Kidney tubule cell (primary cell): ENCODE measurements around the gene ETFB.
A peak's percentile ranks its signal among the peaks of the same experiment; 100 is the strongest.
"Not testable (repeated sequence)": the region's sequence is repeated elsewhere in the genome, so short reads cannot be mapped to it uniquely, and the experiment has no call there.

Source experiments
- DNase-seq: peaks from one replicate; pipeline ENCODE4 v3.0.0-alpha.2; 2018; ENCODE audit warnings: low spot score

Gene ETFB

GRCh38 chr19:51365965-51366388 lies at the start of gene ETFB:
Gene ETFB (minus strand): TSS chr19:51366388. CDS start chr19:51366326, 62 bp downstream.
- DNase-seq, result no peak

GRCh38 chr19:51415187-51415586 lies 49.0 kb upstream of the ETFB start:
- no peak for DNase-seq

GRCh38 chr19:51410950-51411748 lies 45.0 kb upstream of the ETFB start:
- DNase-seq, result peak; percentile 51

GRCh38 chr19:51407511-51408131 lies 41.4 kb upstream of the ETFB start:
- DNase-seq, result peak; percentile 20

DNA sequence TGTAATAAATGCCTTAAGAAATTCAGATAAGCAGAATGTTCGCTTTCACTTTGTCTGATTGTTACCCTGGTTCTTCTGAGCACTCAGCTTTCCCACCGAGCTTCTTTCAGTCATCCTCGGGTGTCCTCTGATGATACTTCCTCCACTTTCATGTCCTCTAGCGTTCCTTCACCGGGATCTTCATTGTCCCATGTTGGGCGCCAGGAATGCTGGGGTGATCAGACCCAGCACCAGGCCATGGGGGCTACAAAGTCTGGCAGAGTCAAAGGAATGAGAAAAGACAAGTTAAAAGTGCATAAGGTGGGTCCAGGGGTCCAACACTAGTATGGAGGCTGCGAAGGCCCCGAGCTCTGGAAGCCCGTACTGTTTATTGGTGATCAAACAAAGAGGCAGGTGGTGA lies 35.9 kb upstream of the ETFB start:
- DNase-seq, result no peak

- not testable (repeated sequence) for DNase-seq
Measured at GRCh38 chr19:51399936-51400335, 33.7 kb upstream of the ETFB start.

GRCh38 chr19:51399231-51399630 lies 33.0 kb upstream of the ETFB start:
- DNase-seq, result no peak

DNA sequence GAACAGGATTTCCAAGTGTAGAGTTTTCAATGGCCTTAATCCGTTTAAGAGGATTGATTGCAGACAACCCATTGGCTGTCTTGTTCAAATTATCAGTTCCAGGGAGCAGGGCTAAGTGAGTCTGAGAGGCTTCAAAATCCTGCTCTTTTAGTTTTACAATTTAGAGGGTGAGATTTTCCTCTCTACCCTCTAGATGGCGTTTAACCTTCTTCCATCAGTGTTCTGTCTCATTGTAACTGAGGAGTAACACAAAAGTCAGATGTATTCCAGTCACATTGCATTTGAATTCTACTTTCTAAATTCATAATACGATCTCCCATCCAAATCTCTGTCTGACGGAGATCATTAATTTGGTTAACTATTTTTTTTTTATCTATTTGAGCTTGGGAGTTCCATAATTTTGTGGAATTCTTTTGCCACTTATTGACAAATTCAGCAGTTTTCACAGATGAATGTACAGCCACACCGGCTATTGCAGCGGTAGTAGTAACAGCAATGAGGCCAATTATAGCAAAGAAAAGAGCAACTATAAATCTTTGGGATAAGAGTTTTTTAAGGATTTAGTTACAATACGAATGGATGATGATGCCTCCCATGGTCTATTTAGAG lies 32.0 kb upstream of the ETFB start:
- DNase-seq, result peak; percentile 33

DNA sequence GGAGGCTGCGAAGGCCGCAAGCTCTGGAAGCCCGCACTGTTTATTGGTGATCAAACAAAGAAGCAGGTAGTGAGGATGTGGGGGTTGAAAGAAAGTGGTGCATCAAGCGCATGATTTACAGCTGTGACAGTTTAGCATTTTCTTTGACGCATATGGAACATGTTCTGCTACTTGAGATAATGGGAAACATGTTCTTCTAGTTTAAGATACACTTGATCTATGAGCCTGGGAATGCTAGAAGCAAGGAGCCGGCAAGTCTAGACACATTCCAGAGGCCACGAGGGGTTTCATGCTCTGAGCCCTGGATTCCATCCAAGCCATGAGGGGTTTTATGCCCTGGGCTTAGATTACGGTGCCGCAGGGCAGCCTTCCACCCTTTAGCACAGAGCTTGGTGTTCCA lies 31.3 kb upstream of the ETFB start:
- DNase-seq, result not testable (repeated sequence)

DNA sequence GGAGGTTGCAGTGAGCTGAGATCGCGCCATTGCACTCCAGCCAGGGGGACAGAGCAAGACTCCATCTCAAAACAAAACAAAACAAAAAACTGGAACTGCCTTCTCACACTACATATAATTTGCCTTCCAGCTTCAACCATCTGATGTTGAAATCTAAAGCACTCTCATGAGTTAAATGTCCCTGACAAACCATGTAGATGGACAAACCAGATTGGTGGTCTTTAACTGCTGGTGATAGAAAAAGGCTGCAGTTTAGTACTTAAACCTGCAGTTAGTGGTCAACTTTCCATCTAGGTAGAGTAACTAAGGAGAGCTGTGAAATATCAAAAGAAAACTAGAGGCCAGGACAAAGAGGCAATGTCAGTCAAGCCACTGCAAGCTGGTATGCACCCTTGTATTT lies 30.0 kb upstream of the ETFB start:
- no peak for DNase-seq

- peak; percentile 98 for DNase-seq
Measured at GRCh38 chr19:51394050-51394836, 28.1 kb upstream of the ETFB start.

GRCh38 chr19:51392701-51393100 lies 26.5 kb upstream of the ETFB start:
- no peak for DNase-seq

- no peak for DNase-seq
Measured at GRCh38 chr19:51391073-51391611, 25.0 kb upstream of the ETFB start.

- DNase-seq, result no peak
Measured at GRCh38 chr19:51389143-51389542, 23.0 kb upstream of the ETFB start.

DNA sequence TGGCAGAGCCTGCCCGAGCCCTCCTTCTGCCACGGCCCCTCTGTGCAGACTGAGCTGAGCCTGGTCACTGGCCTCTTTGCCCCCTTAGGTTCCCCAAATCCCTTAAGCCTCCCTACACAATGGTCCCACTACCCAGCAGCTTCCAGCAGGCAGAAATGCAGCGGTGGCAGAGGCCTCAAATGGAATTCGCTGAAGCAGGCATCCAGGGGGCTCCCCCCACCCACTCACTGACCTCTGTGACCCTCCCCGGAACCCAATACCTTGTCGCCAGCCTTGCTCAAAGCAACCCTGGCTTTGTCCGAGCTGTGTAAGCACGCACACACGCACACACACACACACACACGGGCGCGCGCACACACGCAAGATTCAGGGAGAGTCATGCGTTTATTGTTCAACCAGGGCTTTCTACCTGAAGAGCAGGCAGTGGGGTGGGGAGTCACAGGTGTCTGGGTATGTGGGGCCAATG lies 21.8 kb upstream of the ETFB start, which contains the start of gene LIM2:
Gene LIM2, minus strand, starts transcription at position 51 of the 466 bp plus-strand sequence. CDS start 531 bp downstream, outside the sequence.
- DNase-seq, result no peak

GRCh38 chr19:51386882-51387520 lies 20.8 kb upstream of the ETFB start:
- no peak for DNase-seq

DNA sequence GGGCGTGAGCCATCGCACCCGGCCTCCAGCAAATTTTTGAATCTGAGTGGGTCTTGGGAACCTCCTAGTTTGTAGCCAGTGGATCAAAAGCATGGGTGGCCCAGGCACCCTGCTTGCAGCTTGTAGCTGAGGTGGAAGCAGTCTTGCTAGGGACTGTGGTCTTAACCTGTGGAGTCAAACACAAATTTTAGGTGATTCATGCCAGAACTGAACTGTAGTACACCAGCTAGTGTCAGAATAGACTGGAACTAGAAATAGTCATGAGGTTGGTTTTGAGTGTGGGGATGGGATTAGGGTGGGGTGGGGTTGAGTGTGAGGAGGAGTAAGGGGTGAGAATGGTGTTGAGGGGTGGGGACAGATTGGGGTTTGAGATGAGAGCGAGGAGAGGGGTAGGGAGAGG lies 15.8 kb upstream of the ETFB start:
- no peak for DNase-seq

DNA sequence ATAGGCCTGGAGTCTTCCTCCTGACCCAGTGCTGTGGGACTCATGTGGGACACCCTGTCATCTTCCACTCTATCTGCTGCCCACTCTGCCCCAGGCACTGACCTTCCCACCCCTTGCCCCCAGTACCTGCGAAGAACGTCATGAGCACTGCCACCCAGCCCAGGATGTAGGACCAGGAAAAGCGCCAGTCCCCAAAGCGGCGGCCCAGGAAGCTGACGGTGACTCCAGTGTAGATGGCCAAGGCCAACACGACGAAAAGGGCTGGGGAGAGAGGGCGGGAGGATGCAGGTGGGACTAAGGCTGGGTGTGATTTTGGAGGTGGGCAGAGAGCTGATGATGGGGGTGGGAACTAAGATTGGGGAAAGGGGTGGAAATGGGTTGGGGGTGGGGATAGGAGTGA lies 14.2 kb upstream of the ETFB start:
- DNase-seq, result no peak

DNA sequence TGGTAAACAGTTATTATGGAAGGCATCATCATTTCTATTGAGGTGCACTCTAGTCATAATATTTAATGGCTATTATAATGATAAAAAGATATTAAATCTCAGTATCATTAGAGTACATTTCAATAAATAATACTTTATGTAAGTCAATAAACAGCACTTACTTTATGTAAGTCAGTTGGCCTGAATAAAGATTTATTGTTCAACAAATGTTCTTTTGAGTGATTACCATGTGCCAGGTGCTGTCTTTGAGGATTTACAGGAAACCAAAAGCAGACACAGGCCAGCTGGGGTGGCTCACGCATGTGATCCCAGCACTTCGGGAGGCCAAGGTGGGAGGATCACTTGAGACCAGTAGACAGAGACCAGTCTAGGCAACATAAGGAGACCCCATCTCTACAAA lies 11.2 kb upstream of the ETFB start:
- no peak for DNase-seq

- DNase-seq, result no peak
Measured at GRCh38 chr19:51375504-51376221, 9.5 kb upstream of the ETFB start.
